Chondrocyte (in vitro differentiated cells): ENCODE results near the gene OLA1. TPM values are rescaled to one million over a fixed set of nuclear protein-coding genes. Genes with fewer than 3 reads are reported as not detected.

Experiments used
- DNase-seq: peaks from one replicate; pipeline ENCODE4 v3.0.0; 2021; ENCODE audit warnings: mixed read lengths, low spot score
- H3K27ac Mint-ChIP-seq: one replicate; pipeline ENCODE4 v1.8.0; 2021; ENCODE audit warnings: mild to moderate bottlenecking, moderate library complexity, mixed read lengths; ENCODE audit not compliant: unreplicated experiment
- H3K27me3 Mint-ChIP-seq: 2 replicates; pipeline ENCODE4 v1.8.0; 2021; ENCODE audit warnings: low read depth, mixed read lengths
- H3K36me3 Mint-ChIP-seq: 2 replicates; pipeline ENCODE4 v1.8.0; 2021; ENCODE audit warnings: low read depth, mixed read lengths
- H3K4me1 Mint-ChIP-seq: 2 replicates; pipeline ENCODE4 v1.8.0; 2021; ENCODE audit warnings: low read depth, mild to moderate bottlenecking, mixed read lengths
- H3K4me3 Mint-ChIP-seq: one replicate; pipeline ENCODE4 v1.8.0; 2021; ENCODE audit warnings: mild to moderate bottlenecking, moderate library complexity, mixed read lengths; ENCODE audit not compliant: unreplicated experiment
- H3K9me3 Mint-ChIP-seq: 2 replicates; pipeline ENCODE4 v1.8.0; 2021; ENCODE audit warnings: low read depth, mixed read lengths
- total RNA-seq: library from RNA; stranded (reverse); gene quantifications from 3 replicates; pipeline ENCODE4 v1.2.1, GENCODE V29; 2021
- TF ChIP-seq, protein P1 (sequence below): fragments of 200-600 bp; sonication (generic); IDR thresholded peaks from 2 replicates; pipeline ENCODE4 v1.5.0; 2021; ENCODE audit warnings: antibody characterized with exemption, mild to moderate bottlenecking, moderate library complexity

OLA1 gene
- total RNA-seq, 1 donor from 2014 or later, result 77.5 TPM

DNA sequence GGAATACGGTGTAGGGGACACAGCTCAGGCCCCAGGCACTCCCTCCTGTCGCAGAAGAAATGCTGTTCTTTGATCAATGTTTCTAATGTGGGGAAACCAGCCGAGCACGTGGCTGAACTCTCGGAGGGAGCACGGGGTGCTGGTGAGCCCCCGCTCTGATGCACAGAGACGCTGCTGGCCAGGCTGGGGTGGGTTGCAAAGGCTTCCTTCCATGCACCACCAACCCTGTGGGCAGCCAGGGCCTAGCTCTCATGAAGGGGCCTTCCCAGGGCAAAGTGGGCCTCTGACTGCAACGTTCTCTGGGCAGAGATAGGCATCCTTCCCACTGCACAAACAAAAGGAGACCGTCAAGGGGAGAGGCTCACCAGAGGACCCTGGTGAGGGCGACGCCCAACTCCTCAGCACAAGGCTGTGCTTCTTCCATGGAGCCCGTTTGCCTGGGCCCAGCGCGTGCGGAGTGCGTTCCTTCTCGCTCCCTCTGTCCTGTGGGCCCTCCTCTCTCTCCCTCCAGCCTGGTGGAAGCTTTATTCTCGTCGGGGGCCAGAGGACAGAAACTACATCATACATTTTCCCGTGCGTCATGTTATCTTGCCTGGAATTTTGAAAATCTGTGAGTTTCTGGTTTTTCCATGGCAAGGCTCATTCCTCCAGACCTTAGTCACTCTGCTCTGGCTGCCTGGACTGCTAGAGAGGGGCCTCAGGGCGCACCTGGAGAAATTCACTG lies 222.0 kb downstream of the OLA1 start:
- H3K27ac Mint-ChIP-seq, result peak overlapping the region; percentile 70
- peaks cover 31% of the 10 kb centered on the region for H3K4me1 Mint-ChIP-seq
- no peak for DNase-seq
- TF ChIP-seq, protein P1, sequence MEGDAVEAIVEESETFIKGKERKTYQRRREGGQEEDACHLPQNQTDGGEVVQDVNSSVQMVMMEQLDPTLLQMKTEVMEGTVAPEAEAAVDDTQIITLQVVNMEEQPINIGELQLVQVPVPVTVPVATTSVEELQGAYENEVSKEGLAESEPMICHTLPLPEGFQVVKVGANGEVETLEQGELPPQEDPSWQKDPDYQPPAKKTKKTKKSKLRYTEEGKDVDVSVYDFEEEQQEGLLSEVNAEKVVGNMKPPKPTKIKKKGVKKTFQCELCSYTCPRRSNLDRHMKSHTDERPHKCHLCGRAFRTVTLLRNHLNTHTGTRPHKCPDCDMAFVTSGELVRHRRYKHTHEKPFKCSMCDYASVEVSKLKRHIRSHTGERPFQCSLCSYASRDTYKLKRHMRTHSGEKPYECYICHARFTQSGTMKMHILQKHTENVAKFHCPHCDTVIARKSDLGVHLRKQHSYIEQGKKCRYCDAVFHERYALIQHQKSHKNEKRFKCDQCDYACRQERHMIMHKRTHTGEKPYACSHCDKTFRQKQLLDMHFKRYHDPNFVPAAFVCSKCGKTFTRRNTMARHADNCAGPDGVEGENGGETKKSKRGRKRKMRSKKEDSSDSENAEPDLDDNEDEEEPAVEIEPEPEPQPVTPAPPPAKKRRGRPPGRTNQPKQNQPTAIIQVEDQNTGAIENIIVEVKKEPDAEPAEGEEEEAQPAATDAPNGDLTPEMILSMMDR, result no peak
- H3K4me3 Mint-ChIP-seq, result no peak overlapping the region
- no peaks in the 10 kb centered on the region for H3K9me3 Mint-ChIP-seq
- H3K27me3 Mint-ChIP-seq, result no peaks in the 10 kb centered on the region
- no peaks in the 10 kb centered on the region for H3K36me3 Mint-ChIP-seq

DNA sequence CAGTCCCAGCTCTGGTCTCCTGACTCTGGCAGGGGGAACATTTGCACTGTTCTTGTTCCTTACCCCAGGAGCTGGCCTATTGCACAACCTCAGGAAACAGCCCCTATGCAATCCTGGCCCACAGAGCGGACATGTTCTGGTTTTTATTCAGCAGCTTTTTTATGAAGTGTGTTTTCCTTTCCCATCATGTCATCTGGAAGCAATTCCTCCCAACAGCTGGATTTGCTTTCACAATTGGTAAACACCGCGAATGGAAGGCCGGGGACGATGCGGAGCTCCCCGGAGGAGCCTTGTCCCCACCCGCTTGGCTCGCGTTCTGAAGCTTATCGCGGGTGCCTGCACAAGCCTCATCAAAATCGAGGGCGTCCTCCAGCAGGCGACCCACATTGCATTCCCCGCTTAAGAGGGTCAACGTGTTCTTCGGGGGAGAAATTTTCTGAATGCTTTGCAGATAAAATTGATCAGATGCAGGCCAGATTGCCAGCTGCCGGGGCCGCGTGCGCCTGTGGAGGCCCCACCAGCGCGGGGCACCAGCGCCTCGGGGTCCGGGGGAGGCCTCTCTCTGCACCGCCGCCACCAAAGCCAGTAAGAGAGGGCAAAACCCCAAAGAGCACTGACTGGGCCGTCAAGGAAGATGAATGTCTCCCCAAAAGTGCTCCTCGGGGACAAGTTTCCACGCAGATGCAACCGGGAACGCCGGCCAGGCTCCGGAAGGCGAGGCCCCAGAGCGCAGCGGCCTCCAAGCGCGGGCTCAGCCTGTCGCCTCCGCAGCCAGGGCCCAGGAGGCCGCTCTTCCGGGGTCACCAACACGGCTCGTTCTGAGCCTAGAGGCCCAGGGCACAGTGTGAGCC lies 222.8 kb downstream of the OLA1 start:
- H3K4me3 Mint-ChIP-seq, result no peak overlapping the region
- H3K4me1 Mint-ChIP-seq, result peaks cover 31% of the 10 kb centered on the region
- H3K27me3 Mint-ChIP-seq, result no peaks in the 10 kb centered on the region
- TF ChIP-seq, protein P1, result no peak
- H3K36me3 Mint-ChIP-seq, result no peaks in the 10 kb centered on the region
- H3K27ac Mint-ChIP-seq, result peak overlapping the region; percentile 81
- no peak for DNase-seq
- no peaks in the 10 kb centered on the region for H3K9me3 Mint-ChIP-seq

DNA sequence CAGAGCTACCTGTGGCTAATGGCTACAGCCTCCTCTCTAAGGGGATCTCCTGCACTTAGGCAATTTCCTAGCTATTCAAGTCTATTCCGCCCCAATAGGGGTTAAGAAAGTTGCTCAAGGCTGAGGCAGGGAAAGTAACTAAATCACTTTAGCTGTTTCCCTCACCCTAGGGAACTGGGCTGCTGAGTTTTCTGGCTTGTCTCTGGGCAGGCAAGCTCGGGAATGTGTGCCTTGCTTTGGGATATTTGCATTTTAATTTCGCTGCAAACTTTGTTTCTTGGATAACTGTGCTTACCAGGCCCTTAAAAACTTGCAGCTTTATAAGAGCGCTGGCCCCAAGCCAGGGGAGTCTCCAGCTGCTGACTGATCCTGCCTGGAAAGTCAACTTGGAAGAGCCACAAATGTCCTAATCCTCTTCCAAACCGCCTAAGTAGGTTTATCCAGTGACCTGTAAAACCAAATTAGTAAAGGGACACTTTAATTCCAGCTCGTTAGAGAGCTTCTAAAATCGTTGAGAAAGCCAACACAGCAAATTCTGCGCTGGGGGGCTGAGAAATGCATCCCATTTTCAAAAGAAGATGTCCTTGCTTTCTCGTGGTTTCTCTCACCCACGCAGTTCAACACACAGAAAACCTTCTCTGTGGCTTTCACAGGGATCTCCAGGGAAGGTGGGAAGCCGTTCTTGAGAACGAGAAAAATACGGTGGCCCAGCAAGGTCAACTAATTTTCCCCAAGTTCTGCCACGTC lies 223.6 kb downstream of the OLA1 start:
- H3K4me1 Mint-ChIP-seq, result peaks cover 31% of the 10 kb centered on the region
- H3K9me3 Mint-ChIP-seq, result no peaks in the 10 kb centered on the region
- H3K27me3 Mint-ChIP-seq, result no peaks in the 10 kb centered on the region
- DNase-seq, result no peak
- peak overlapping the region; percentile 81 for H3K27ac Mint-ChIP-seq
- H3K4me3 Mint-ChIP-seq, result no peak overlapping the region
- TF ChIP-seq, protein P1, result no peak
- H3K36me3 Mint-ChIP-seq, result no peaks in the 10 kb centered on the region

DNA sequence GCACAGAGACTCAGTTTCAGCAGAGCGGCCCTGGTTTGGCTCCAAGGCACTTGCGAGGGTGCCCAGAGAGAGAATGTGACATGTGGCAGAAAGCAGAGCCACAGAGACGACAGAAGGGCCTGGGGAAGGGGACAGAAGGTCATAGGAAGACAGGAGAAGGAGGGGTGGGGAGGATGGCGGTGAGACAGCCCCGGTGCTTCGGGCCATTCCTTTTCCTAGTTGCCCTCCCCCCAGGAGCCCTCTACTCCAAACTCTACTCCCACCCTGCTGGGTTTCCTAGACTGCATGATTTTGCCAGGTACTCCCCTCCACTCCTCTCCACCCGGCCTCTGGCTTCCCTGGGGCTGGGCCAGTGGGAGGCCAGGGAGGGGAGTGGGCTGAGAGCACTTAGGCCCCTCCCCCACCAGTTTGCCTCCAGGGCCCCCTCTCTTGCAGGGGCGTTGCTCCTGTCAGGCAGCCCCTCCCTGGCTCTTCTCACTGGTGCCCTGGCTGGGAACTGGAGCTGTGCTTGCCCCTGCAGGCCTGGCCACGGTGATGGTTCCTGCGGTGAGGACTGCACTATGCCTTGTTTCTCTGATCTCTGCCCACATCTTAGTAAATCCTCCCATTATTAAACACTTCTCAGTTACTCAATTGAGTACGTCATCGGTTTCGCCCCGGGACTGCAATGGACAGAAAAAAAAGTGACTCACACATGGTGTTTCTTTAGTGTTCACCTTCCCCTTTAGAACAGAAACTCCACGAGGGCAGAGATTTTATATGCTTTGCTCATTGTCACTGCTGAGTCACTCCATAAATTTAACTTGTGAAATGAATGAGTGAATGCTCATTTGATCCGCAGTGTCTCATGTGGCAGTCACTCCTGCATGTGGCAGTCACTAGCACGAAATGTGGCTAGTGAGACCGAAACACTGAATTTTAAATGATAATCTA lies 224.5 kb downstream of the OLA1 start:
- DNase-seq, result no peak

More for the DNA sequence above, 224.5 kb downstream of the OLA1 start:
- TF ChIP-seq, protein P1, result no peak
- Mint-ChIP-seq H3K27ac (peak overlapping the region; percentile 81), H3K4me3 (no peak overlapping the region), H3K4me1 (peaks cover 31% of the 10 kb centered on the region), H3K9me3 (no peaks in the 10 kb centered on the region), H3K36me3 (no peaks in the 10 kb centered on the region), H3K27me3 (no peaks in the 10 kb centered on the region)

Other genes with a start within 250 kb of the OLA1 start
- not detected in 3 replicates for gene SP9, start 86.4 kb upstream of the OLA1 start, total RNA-seq
- 23.7 to 35.8 TPM (median 26.7 TPM) in 3 replicates for gene SCRN3, start 147.2 kb upstream of the OLA1 start, total RNA-seq
- 11.6 to 15.3 TPM (median 12.8 TPM) in 3 replicates for gene GPR155, start 238.5 kb upstream of the OLA1 start, total RNA-seq